ENCODE measurements around the gene GPRC5B.

GPRC5B gene

DNA sequence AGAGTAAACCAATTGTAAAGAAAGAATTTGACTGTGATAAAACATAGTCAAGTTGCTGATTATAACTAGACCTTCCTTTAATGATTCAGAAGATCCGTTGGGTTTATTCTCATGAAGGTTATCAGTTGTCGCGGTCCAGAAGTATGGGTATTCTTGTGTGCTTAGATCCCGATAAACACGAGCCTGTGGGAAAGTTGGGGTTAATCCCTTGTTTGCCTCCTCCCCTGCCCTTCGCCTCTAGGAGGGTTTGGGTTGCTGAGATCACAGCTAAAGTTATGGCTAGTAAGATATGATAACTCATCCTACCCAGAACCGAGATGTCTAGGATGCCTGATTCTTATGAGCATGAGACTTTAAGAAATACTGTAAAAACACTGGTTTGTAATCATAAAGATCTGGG is 66.8 kb downstream of the GPRC5B start:
- TF ChIP-seq Cebpa-rat (IDR thresholded peaks at IDR 0.05) = no peak
- Histone ChIP-seq H3K27ac (no peak overlapping the region), H3K9ac (no peak overlapping the region), H3K36me3 (peaks cover 0 to 4% (median 0%) of the 10 kb centered on the region in 11 experiments; a peak in 2 of 22 replicates), H3K4me3 (no peak overlapping the region), H3K4me2 (no peak overlapping the region), H4K20me1 (no peaks in the 10 kb centered on the region), H3K4me1 (peaks cover 0 to 6% (median 0%) of the 10 kb centered on the region in 10 experiments; a peak in 3 of 20 replicates), H3K9me3 (replicated peaks in 1 of 11) (peaks cover 4 to 9% (median 6%) of the 10 kb centered on the region in 11 experiments; a peak in 20 of 22 replicates), H3K27me3 (no peaks in the 10 kb centered on the region)

GRCh38 chr16:19817122-19817521 is 67.5 kb downstream of the GPRC5B start:
- Histone ChIP-seq H3K9ac (no peak overlapping the region), H3K4me2 (no peak overlapping the region), H4K20me1 (no peaks in the 10 kb centered on the region), H3K27me3 (no peaks in the 10 kb centered on the region), H3K27ac (no peak overlapping the region), H3K4me3 (no peak overlapping the region), H3K4me1 (peaks cover 0 to 6% (median 0%) of the 10 kb centered on the region in 10 experiments; a peak in 1 of 20 replicates), H3K36me3 (peaks cover 0 to 5% (median 0%) of the 10 kb centered on the region in 11 experiments; a peak in 2 of 22 replicates), H3K9me3 (replicated peaks in 1 of 11) (peaks cover 6 to 14% (median 11%) of the 10 kb centered on the region in 11 experiments; a peak in 20 of 22 replicates)
- no peak for TF ChIP-seq Cebpa-rat (IDR thresholded peaks at IDR 0.05)

DNA sequence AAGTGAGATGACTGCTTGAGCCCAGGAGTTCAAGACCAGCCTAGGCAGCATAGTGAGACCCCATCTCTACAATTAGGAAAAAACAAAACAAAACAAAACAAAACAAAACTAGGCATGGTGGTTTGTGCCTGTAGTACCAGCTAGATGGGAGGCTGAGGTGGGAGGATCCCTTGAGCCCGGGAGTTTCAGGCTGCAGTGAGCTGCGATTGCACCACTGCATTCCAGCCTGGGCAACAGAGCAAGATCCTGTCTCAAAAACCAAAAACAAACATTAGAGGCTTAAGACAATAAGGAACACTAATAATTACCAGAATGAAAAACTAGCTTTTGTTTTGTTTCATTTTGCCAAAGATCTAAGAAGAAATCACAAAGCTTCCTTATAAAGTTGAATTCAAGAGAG is 69.2 kb downstream of the GPRC5B start:
- H4K20me1 ChIP-seq = no peaks in the 10 kb centered on the region
- no peak for TF ChIP-seq Cebpa-rat (IDR thresholded peaks at IDR 0.05)
- peaks cover 0 to 5% (median 0%) of the 10 kb centered on the region in 11 experiments; a peak in 2 of 22 replicates for H3K36me3 ChIP-seq
- peaks cover 0 to 13% (median 0%) of the 10 kb centered on the region in 10 experiments; a peak in 5 of 20 replicates for H3K4me1 ChIP-seq
- H3K27ac ChIP-seq = no peak overlapping the region
- no peak overlapping the region for H3K4me3 ChIP-seq
- H3K9me3 ChIP-seq (replicated peaks in 1 of 11) = peaks cover 6 to 16% (median 11%) of the 10 kb centered on the region in 11 experiments; a peak in 20 of 22 replicates
- no peak overlapping the region for H3K4me2 ChIP-seq
- no peaks in the 10 kb centered on the region for H3K27me3 ChIP-seq
- no peak overlapping the region for H3K9ac ChIP-seq

- no peak for TF ChIP-seq Cebpa-rat (IDR thresholded peaks at IDR 0.05)
- Histone ChIP-seq H3K9me3 (replicated peaks in 1 of 11) (peaks cover 6 to 16% (median 11%) of the 10 kb centered on the region in 11 experiments; a peak in 20 of 22 replicates), H4K20me1 (no peaks in the 10 kb centered on the region), H3K9ac (no peak overlapping the region), H3K4me1 (peaks cover 17 to 34% (median 22%) of the 10 kb centered on the region in 10 experiments), H3K27ac (no peak overlapping the region), H3K4me3 (no peak overlapping the region), H3K27me3 (no peaks in the 10 kb centered on the region), H3K36me3 (peaks cover 0 to 5% (median 0%) of the 10 kb centered on the region in 11 experiments; a peak in 2 of 22 replicates), H3K4me2 (no peak overlapping the region)
Observed at GRCh38 chr16:19812986-19813385, 71.7 kb downstream of the GPRC5B start.

DNA sequence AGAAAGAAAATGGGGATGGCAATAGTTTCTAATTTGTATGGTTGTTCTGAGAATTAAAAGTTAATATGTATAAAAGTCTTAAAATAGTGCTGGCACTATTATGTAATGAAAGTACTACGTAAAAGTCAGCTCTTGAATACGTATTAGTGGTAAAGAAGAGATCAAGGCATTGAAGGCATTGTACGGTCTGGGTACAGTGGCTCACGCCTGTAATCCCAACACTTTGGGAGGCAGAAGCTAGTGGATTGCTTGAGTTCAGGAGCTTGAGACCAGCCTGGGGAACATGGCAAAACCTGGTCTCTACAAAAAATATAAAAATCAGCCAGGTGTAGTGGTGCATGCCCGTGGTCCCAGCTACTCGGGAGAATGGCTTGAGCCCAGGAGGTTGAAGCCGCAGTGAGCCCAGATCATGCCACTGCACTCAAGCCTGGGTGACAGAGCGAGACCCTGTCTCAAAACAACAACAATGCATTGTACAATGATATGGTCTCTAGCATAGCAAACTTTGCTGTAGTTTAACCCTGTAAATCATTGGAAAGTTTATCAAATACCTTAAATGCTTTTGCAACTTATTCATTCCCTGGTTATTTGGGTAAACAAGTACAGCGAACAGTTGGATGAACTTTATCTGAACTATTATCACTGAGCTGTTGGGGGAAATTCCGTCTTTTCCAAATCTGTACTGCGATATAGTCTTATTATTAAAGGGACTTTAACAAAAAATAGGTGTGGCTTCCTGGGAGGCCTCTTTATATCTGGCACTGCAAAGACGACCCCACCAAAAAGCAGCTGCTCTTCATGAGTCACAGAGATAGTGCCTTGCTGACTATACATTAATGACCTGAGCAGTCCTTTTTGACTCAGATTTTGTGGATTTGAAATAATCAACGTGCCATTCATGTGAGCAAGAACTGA is 73.6 kb downstream of the GPRC5B start:
- Histone ChIP-seq H3K9ac (no peak overlapping the region), H3K4me2 (no peak overlapping the region), H4K20me1 (no peaks in the 10 kb centered on the region)

DNA sequence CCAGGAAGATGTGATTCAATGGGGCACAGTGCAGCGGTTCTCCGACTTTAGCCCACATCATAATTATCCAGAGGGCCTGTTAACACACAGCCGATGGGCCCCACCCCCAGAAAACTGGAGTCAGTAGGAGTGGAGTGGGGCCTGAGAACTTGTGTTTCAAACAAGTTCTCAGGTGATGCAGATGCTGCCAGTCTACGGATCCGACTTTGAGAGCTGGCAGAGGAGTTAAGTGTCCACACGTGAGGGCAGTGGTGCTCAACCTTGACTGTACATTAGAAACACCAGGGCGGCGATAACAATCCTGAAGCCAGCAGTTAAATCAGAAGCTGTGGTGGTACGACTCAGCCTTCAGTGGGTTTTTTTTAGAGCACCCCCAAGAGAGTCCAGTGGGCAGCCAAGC is 75.0 kb downstream of the GPRC5B start:
- H3K4me3 ChIP-seq = no peak overlapping the region
- H3K9ac ChIP-seq = peak overlapping the region in 6 of 11 experiments; percentile 33 to 57 (median 42); a peak in 8 of 22 replicates
- H4K20me1 ChIP-seq = no peaks in the 10 kb centered on the region
- no peaks in the 10 kb centered on the region for H3K27me3 ChIP-seq
- H3K27ac ChIP-seq = peak overlapping the region in 9 of 11 experiments; percentile 25 to 81 (median 76); a peak in 17 of 22 replicates
- peaks cover 0 to 5% (median 0%) of the 10 kb centered on the region in 11 experiments; a peak in 4 of 22 replicates for H3K36me3 ChIP-seq
- H3K4me1 ChIP-seq = peaks cover 26 to 49% (median 35%) of the 10 kb centered on the region in 10 experiments
- H3K9me3 ChIP-seq (replicated peaks in 1 of 11) = peaks cover 21 to 37% (median 31%) of the 10 kb centered on the region in 11 experiments
- TF ChIP-seq Cebpa-rat (IDR thresholded peaks at IDR 0.05) = no peak; a peak in 2 of 22 replicates
- peak overlapping the region; percentile 17 to 71 (median 51); a peak in 21 of 22 replicates for H3K4me2 ChIP-seq

More for the DNA sequence above, 73.6 kb downstream of the GPRC5B start:
- Histone ChIP-seq H3K27ac (no peak overlapping the region; a peak in 1 of 22 replicates), H3K27me3 (no peaks in the 10 kb centered on the region), H3K36me3 (peaks cover 0 to 5% (median 0%) of the 10 kb centered on the region in 11 experiments; a peak in 3 of 22 replicates), H3K9me3 (replicated peaks in 1 of 11) (peaks cover 11 to 27% (median 20%) of the 10 kb centered on the region in 11 experiments), H3K4me3 (no peak overlapping the region), H3K4me1 (peaks cover 20 to 41% (median 28%) of the 10 kb centered on the region in 10 experiments)
- no peak for TF ChIP-seq Cebpa-rat (IDR thresholded peaks at IDR 0.05)

- H3K4me1 ChIP-seq = peaks cover 32 to 54% (median 41%) of the 10 kb centered on the region in 10 experiments
- no peaks in the 10 kb centered on the region for H3K27me3 ChIP-seq
- peak in 8 of 11 experiments; percentile 5 to 87 (median 66); a peak in 14 of 22 replicates for TF ChIP-seq Cebpa-rat (IDR thresholded peaks at IDR 0.05)
- H3K4me3 ChIP-seq = no peak overlapping the region
- peaks cover 21 to 37% (median 31%) of the 10 kb centered on the region in 11 experiments for H3K9me3 ChIP-seq (replicated peaks in 1 of 11)
- H4K20me1 ChIP-seq = no peaks in the 10 kb centered on the region
- H3K4me2 ChIP-seq = peak overlapping the region; percentile 17 to 71 (median 51)
- peak overlapping the region in 6 of 11 experiments; percentile 22 to 57 (median 38); a peak in 6 of 22 replicates for H3K9ac ChIP-seq
- H3K27ac ChIP-seq = peak overlapping the region in 10 of 11 experiments; percentile 11 to 81 (median 76); a peak in 18 of 22 replicates
- H3K36me3 ChIP-seq = peaks cover 0 to 5% (median 0%) of the 10 kb centered on the region in 11 experiments; a peak in 4 of 22 replicates
Observed at GRCh38 chr16:19809121-19809635, 75.5 kb downstream of the GPRC5B start.

DNA sequence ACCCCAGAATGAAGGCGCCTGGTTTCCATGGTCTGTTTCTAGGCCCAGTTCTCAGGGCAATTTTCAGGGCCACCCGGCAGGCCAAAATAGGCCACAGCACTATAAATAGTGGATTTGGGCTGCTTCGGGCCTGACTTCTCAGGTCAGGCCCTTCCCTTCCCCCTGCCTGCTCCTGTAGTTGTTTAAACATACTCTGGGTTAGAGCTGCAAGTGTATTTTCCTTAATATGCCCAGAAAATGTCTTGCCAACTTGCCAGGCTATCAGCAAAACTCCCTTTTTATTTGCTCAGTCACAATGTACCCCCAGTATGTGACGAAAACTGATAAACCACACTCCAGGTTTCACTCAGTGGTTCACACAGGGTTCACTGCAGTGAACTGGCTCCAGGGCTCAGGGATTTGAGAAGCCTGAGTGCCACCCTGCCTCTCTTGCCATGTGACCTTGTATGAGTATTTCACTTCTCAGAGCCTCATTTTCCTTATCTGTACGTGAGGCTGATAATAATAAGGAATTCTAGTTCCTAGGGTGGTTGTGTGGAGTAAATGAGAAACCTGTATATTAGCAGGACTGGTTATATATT is 76.5 kb downstream of the GPRC5B start:
- peak overlapping the region in 10 of 11 experiments; percentile 11 to 81 (median 76); a peak in 13 of 22 replicates for H3K27ac ChIP-seq
- peak overlapping the region in 5 of 11 experiments; percentile 16 to 44 (median 30); a peak in 5 of 22 replicates for H3K9ac ChIP-seq

More for the DNA sequence above, 76.5 kb downstream of the GPRC5B start:
- no peak for TF ChIP-seq Cebpa-rat (IDR thresholded peaks at IDR 0.05)
- Histone ChIP-seq H3K9me3 (replicated peaks in 1 of 11) (peaks cover 19 to 31% (median 28%) of the 10 kb centered on the region in 11 experiments), H3K27me3 (no peaks in the 10 kb centered on the region), H3K4me2 (peak overlapping the region in 10 of 11 experiments; percentile 24 to 71 (median 50); a peak in 13 of 22 replicates), H3K4me1 (peaks cover 39 to 64% (median 51%) of the 10 kb centered on the region in 10 experiments), H3K4me3 (no peak overlapping the region), H3K36me3 (peaks cover 0 to 4% (median 0%) of the 10 kb centered on the region in 11 experiments; a peak in 4 of 22 replicates), H4K20me1 (no peaks in the 10 kb centered on the region)

Measured in BLaER1 treated with 17β-estradiol and CSF1 and Interleukin-3, amounts not matched to agents 10 nM and 100 nM (cell line).